DND-41 (cell line): ENCODE results near the gene PLEKHM3.

ENCODE experiments used
- ATAC-seq: fragments of 200-7000 bp; cut with Tn5 transposase; 3 replicates; pipeline ENCODE4 v1.9.1; 2021; ENCODE audit warnings: low read depth; ENCODE audit not compliant: insufficient read depth
- DNase-seq: peaks from one replicate; pipeline ENCODE4 v3.0.0-alpha.2; 2020
- H2AFZ ChIP-seq: 2 replicates; pipeline ENCODE4 v1.6.0; 2012; ENCODE audit warnings: low read depth, low read length
- H3K27ac ChIP-seq: 2 replicates; pipeline ENCODE4 v1.5.1; 2012; ENCODE audit warnings: low read length, inconsistent platforms
- H3K27me3 ChIP-seq: fragments of 200-600 bp; sonication (generic); 2 replicates; pipeline ENCODE4 v1.6.0; 2012; ENCODE audit warnings: low read length, mild to moderate bottlenecking, inconsistent platforms; ENCODE audit not compliant: insufficient read depth, poor library complexity
- H3K36me3 ChIP-seq: 2 replicates; pipeline ENCODE4 v1.5.1; 2012; ENCODE audit warnings: low read length, inconsistent platforms; ENCODE audit not compliant: insufficient read depth
- H3K4me1 ChIP-seq: 2 replicates; pipeline ENCODE4 v1.5.1; 2012; ENCODE audit warnings: mild to moderate bottlenecking, low read length; ENCODE audit not compliant: insufficient read depth
- H3K4me2 ChIP-seq: 2 replicates; pipeline ENCODE4 v1.6.0; 2012; ENCODE audit warnings: mild to moderate bottlenecking, moderate library complexity, low read length, inconsistent platforms; ENCODE audit not compliant: insufficient read depth
- H3K4me3 ChIP-seq, 2 experiments: fragments of 200-600 bp in 1 of 2; shearing (Covaris generic) in 1 of 2; 2 replicates each; pipeline ENCODE4 v1.5.1; 2012 to 2016; ENCODE audit warnings: inconsistent platforms in 2 of 2, low read length in 2 of 2, mild to moderate bottlenecking in 2 of 2, low read depth in 1 of 2, moderate library complexity in 1 of 2
- H3K79me2 ChIP-seq: 2 replicates; pipeline ENCODE4 v1.6.0; 2012; ENCODE audit warnings: low read length, inconsistent platforms; ENCODE audit not compliant: insufficient read depth
- H3K9ac ChIP-seq: 2 replicates; pipeline ENCODE4 v1.6.0; 2012; ENCODE audit warnings: low read depth, mild to moderate bottlenecking, inconsistent platforms, low read length, moderate library complexity
- H3K9me3 ChIP-seq: 2 replicates; pipeline ENCODE4 v1.5.1; 2012; ENCODE audit warnings: low read length, moderate library complexity, mild to moderate bottlenecking, inconsistent platforms; ENCODE audit not compliant: insufficient read depth, severe bottlenecking
- H4K20me1 ChIP-seq: 2 replicates; pipeline ENCODE4 v1.6.0; 2012; ENCODE audit warnings: low read length; ENCODE audit not compliant: insufficient read depth
- EZH2 ChIP-seq: IDR thresholded peaks from 3 replicates; pipeline ENCODE4 v1.6.1; 2012; ENCODE audit warnings: borderline replicate concordance, low read depth, mild to moderate bottlenecking, moderate library complexity, low read length, inconsistent platforms; ENCODE audit not compliant: severe bottlenecking
- TF ChIP-seq, protein P1 (sequence below): IDR thresholded peaks from 2 replicates; pipeline ENCODE4 v1.5.1; 2012; ENCODE audit warnings: borderline replicate concordance, low read length, moderate library complexity, mild to moderate bottlenecking; ENCODE audit not compliant: poor library complexity, severe bottlenecking; ENCODE audit errors: extremely low read depth

Gene PLEKHM3

DNA sequence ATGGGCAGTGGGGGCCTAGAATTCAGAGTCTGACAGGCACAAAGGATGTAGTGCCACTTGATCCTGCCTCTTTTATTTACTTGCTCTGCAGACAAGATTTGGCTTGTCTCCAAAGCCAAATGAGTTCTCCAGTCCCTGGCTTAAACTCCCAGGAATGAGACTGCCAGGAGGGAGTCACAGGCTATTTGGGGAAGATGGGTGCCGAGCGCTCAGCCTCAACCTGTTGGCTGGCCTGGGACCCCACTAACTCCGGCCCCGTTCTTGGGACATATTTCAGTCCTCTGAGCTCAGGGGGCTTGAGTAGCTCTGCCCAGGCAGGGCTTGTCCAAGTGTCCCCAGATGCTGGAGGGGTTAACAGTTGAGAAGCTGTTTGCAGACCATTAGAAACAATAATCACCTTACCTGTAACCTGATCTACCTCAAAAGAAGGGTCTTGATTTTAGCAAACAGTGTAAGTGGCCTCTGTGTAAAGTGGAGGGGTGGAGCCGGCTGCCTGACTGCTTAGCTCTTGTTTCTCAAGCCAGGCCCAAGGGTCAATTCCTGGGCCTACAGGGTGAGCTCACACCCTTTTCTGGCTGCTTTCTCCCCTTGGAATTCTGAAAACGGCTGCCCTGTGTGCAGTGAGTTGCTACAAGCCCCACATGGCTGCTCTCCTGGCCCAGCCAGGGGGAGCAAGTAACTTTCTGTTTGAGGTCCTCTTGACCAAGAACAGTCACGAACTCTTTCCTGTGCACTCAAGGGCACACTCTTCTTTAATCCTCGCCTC is 228.6 kb downstream of the PLEKHM3 start:
- no peak for TF ChIP-seq EZH2
- TF ChIP-seq, protein P1, sequence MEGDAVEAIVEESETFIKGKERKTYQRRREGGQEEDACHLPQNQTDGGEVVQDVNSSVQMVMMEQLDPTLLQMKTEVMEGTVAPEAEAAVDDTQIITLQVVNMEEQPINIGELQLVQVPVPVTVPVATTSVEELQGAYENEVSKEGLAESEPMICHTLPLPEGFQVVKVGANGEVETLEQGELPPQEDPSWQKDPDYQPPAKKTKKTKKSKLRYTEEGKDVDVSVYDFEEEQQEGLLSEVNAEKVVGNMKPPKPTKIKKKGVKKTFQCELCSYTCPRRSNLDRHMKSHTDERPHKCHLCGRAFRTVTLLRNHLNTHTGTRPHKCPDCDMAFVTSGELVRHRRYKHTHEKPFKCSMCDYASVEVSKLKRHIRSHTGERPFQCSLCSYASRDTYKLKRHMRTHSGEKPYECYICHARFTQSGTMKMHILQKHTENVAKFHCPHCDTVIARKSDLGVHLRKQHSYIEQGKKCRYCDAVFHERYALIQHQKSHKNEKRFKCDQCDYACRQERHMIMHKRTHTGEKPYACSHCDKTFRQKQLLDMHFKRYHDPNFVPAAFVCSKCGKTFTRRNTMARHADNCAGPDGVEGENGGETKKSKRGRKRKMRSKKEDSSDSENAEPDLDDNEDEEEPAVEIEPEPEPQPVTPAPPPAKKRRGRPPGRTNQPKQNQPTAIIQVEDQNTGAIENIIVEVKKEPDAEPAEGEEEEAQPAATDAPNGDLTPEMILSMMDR = no peak
- no peak overlapping the region for H3K4me2 ChIP-seq
- no peak overlapping the region for H3K4me3 ChIP-seq
- no peaks in the 10 kb centered on the region for H3K79me2 ChIP-seq
- DNase-seq (no peak), ATAC-seq (no peak)
- H3K27me3 ChIP-seq = no peaks in the 10 kb centered on the region
- peaks cover 5% of the 10 kb centered on the region; the same call in 1 of the 2 replicates for H3K4me1 ChIP-seq
- no peaks in the 10 kb centered on the region for H3K9me3 ChIP-seq
- no peaks in the 10 kb centered on the region for H4K20me1 ChIP-seq
- H3K9ac ChIP-seq = no peak overlapping the region
- no peak overlapping the region for H2AFZ ChIP-seq
- H3K27ac ChIP-seq = no peak overlapping the region
- H3K36me3 ChIP-seq = no peaks in the 10 kb centered on the region

DNA sequence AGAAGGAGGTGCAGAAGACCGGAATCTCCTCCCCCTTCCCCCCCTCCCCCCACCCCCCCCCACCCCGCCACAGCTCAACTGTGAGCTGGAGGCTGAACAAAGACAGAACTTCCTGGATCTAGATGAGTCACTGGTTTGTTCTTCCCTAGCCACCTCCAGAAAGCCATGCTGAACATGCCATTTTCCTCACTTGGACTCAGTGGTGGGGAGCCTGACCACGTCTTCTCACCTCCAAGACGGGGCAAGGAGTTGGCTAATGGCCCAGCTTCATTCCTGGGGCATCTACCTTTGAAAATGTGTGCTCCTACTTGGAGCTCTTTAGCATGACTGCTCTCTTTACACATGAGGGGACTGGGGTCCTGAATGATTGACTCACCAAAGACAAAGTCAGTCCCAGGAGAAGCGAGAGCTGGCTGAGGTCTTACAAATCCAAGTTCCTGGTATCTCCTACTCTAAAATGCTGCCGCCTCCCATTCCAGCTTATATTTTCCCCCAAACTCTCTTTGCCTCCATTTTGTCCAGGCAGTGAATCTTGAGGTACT is 233.0 kb downstream of the PLEKHM3 start:
- H3K9ac ChIP-seq = no peak overlapping the region
- no peaks in the 10 kb centered on the region for H3K9me3 ChIP-seq

DNA sequence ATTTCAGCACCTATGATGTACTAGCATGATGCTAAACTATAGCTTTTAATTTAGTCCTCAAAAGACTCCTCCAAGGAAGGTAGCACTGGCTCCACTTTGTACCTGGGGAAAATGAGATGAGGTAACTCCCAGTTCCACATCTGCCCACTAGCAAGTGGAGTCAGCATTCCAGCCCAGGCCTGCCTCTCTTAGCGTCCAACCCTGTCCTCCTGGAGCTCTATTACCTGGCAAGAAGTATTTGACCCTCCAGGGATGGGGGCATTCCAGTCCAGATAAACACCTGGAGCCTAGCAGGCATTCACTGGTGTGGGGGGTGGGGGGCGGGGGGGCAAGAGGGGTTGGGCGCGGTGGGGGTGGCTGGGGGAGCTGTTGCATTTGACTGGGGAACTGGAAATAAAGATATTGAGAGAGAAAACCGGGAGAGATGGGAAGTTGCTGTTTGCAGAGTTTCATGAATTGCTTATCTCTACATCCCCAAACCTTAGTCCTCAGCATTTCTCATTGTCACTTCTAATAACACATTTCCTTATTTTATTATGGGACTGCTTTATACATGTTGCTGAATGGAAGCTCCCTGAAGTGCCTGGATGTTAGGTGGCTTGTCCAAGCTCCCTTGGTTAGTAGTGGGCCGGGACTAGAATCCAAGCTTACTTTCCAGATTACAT is 233.6 kb downstream of the PLEKHM3 start:
- Histone ChIP-seq H3K4me3 (no peak overlapping the region), H3K36me3 (no peaks in the 10 kb centered on the region), H3K4me2 (no peak overlapping the region), H3K9ac (no peak overlapping the region), H3K27ac (no peak overlapping the region), H2AFZ (no peak overlapping the region), H3K9me3 (no peaks in the 10 kb centered on the region), H3K79me2 (no peaks in the 10 kb centered on the region), H4K20me1 (no peaks in the 10 kb centered on the region), H3K4me1 (peaks cover 5% of the 10 kb centered on the region; the same call in 1 of the 2 replicates), H3K27me3 (no peaks in the 10 kb centered on the region)
- DNase-seq = no peak
- TF ChIP-seq, protein P1 = no peak
- TF ChIP-seq EZH2 = no peak
- no peak for ATAC-seq

More for the DNA sequence above, 233.0 kb downstream of the PLEKHM3 start:
- Histone ChIP-seq H3K27me3 (no peaks in the 10 kb centered on the region), H3K27ac (no peak overlapping the region), H3K4me2 (no peak overlapping the region), H3K36me3 (no peaks in the 10 kb centered on the region), H2AFZ (peak overlapping the region; percentile 48), H3K4me1 (peaks cover 5% of the 10 kb centered on the region; the same call in 1 of the 2 replicates), H3K79me2 (no peaks in the 10 kb centered on the region), H4K20me1 (no peaks in the 10 kb centered on the region), H3K4me3 (no peak overlapping the region)
- TF ChIP-seq, protein P1 = no peak
- ATAC-seq (peak; percentile 64), DNase-seq (no peak)
